Subcutaneous abdominal adipose tissue (tissue), 5 donors: ENCODE data around the gene PC.
A peak's percentile ranks its signal among the peaks of the same experiment; 100 is the strongest.

Experiments used
- H3K27ac ChIP-seq: one replicate; pipeline ENCODE4 v1.7.0; 2013; ENCODE audit warnings: low read depth, mild to moderate bottlenecking, inconsistent platforms, low read length, moderate library complexity
- H3K27me3 ChIP-seq, 5 donors: one replicate each; pipeline ENCODE4 v1.7.0; 2013; ENCODE audit warnings: low read length in 5 of 5, inconsistent platforms in 1 of 5; ENCODE audit not compliant: control insufficient read depth in 5 of 5, insufficient read depth in 4 of 5
- H3K36me3 ChIP-seq, 5 donors: one replicate each; pipeline ENCODE4 v1.7.0; 2013; ENCODE audit warnings: low read length in 5 of 5; ENCODE audit not compliant: control insufficient read depth in 5 of 5, insufficient read depth in 5 of 5
- H3K4me1 ChIP-seq, 5 donors: one replicate each; pipeline ENCODE4 v1.7.0; 2013; ENCODE audit warnings: low read length in 5 of 5, mild to moderate bottlenecking in 3 of 5, moderate library complexity in 1 of 5; ENCODE audit not compliant: control insufficient read depth in 5 of 5, insufficient read depth in 5 of 5
- H3K4me3 ChIP-seq, 5 donors: one replicate each; pipeline ENCODE4 v1.7.0; 2013; ENCODE audit warnings: low read length in 5 of 5, low read depth in 1 of 5
- H3K9ac ChIP-seq, 5 donors: one replicate each; pipeline ENCODE4 v1.7.0; 2013; ENCODE audit warnings: low read length in 5 of 5, mild to moderate bottlenecking in 4 of 5, moderate library complexity in 3 of 5
- H3K9me3 ChIP-seq, 5 donors: one replicate each; pipeline ENCODE4 v1.7.0; 2013; ENCODE audit warnings: low read length in 5 of 5; ENCODE audit not compliant: control insufficient read depth in 5 of 5
- donor health status: healthy.
- donor health status: healthy.
- donor health status: healthy.
- donor health status: healthy.
- donor health status: healthy.

Gene PC

GRCh38 chr11:66881927-66882452, 76.2 kb downstream of the PC start:
- Histone ChIP-seq H3K27me3 (no peaks in the 10 kb centered on the region), H3K4me3 (no peak overlapping the region), H3K36me3 (no peaks in the 10 kb centered on the region), H3K9ac (peak overlapping the region in 1 of 5 donors; percentile 22), H3K4me1 (peaks cover 6 to 82% (median 69%) of the 10 kb centered on the region in 5 donors), H3K9me3 (no peaks in the 10 kb centered on the region), H3K27ac (peak overlapping the region; percentile 50)

DNA sequence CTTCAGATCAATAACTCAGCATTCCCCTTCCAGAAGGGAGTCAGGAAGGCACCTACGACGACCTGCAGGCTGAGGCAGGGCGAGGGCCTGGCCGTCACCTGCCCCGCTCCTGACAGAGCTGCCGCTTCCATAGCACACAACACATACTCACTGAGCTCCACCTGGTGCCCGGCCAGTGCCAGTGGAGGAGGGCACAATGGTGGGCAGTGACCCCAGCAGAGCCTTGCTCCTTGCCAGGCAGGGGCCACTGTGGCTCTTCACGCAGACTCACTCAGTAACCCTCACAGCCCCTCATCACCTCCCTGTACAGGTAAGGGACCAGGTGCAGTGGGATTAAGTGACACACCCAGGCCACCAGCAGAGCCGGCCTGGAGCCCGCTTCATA, 76.7 kb downstream of the PC start:
- H3K9me3 ChIP-seq: no peaks in the 10 kb centered on the region
- no peak overlapping the region for H3K9ac ChIP-seq
- H3K27ac ChIP-seq: peak overlapping the region; percentile 16
- H3K4me1 ChIP-seq: peaks cover 4 to 82% (median 68%) of the 10 kb centered on the region in 5 donors
- no peaks in the 10 kb centered on the region for H3K36me3 ChIP-seq
- H3K27me3 ChIP-seq: no peaks in the 10 kb centered on the region
- no peak overlapping the region for H3K4me3 ChIP-seq

- Histone ChIP-seq H3K27ac (peak overlapping the region; percentile 82), H3K9ac (no peak overlapping the region), H3K9me3 (no peaks in the 10 kb centered on the region), H3K36me3 (no peaks in the 10 kb centered on the region), H3K27me3 (no peaks in the 10 kb centered on the region), H3K4me3 (no peak overlapping the region), H3K4me1 (peaks cover 4 to 84% (median 70%) of the 10 kb centered on the region in 5 donors)
Observed at GRCh38 chr11:66880496-66881450, 77.4 kb downstream of the PC start.

- Histone ChIP-seq H3K36me3 (no peaks in the 10 kb centered on the region), H3K4me3 (no peak overlapping the region), H3K9me3 (no peaks in the 10 kb centered on the region), H3K27ac (peak overlapping the region; percentile 82), H3K9ac (no peak overlapping the region), H3K4me1 (peaks cover 4 to 86% (median 76%) of the 10 kb centered on the region in 5 donors), H3K27me3 (no peaks in the 10 kb centered on the region)
Observed at GRCh38 chr11:66879999-66880398, 78.2 kb downstream of the PC start.

- peak overlapping the region in 1 of 5 donors; percentile 59 for H3K9ac ChIP-seq
- H3K36me3 ChIP-seq: no peaks in the 10 kb centered on the region
- H3K27ac ChIP-seq: peak overlapping the region; percentile 82
- H3K27me3 ChIP-seq: no peaks in the 10 kb centered on the region
- no peaks in the 10 kb centered on the region for H3K9me3 ChIP-seq
- H3K4me1 ChIP-seq: peaks cover 4 to 88% (median 74%) of the 10 kb centered on the region in 5 donors
- peak overlapping the region in 1 of 5 donors; percentile 25 for H3K4me3 ChIP-seq
Observed at GRCh38 chr11:66879583-66879982, 78.6 kb downstream of the PC start.

- peaks cover 4 to 88% (median 74%) of the 10 kb centered on the region in 5 donors for H3K4me1 ChIP-seq
- peak overlapping the region in 2 of 5 donors; percentile 38 to 59 for H3K9ac ChIP-seq
Observed at GRCh38 chr11:66879000-66879399, 79.2 kb downstream of the PC start.

DNA sequence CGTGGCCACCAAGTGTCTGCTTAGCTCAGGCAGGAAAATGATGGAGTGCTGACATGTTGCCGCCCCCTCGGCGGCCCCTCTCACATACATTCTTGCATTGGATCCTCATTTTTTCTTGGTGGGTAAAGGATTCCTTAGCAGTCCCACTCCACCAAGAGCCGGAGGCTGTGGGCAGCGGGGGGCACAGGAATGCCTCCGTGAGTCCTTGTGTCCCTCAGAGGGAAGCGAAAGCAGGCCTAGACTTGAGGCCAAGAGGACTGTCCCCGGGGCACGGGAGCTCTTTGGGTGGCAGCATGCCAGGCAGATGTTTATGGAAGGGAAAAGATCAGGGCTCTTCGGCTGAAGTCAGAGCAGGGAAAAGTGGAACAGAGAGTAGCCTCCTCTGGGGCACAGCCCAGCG, 79.7 kb downstream of the PC start:
- no peaks in the 10 kb centered on the region for H3K27me3 ChIP-seq
- peak overlapping the region in 3 of 5 donors; percentile 18 to 59 (median 56) for H3K9ac ChIP-seq
- peak overlapping the region in 2 of 5 donors; percentile 32 to 58 for H3K4me3 ChIP-seq
- H3K9me3 ChIP-seq: no peaks in the 10 kb centered on the region
- peak overlapping the region; percentile 82 for H3K27ac ChIP-seq
- peaks cover 4 to 85% (median 74%) of the 10 kb centered on the region in 5 donors for H3K4me1 ChIP-seq
- H3K36me3 ChIP-seq: no peaks in the 10 kb centered on the region

More at GRCh38 chr11:66879000-66879399, 79.2 kb downstream of the PC start:
- Histone ChIP-seq H3K36me3 (no peaks in the 10 kb centered on the region), H3K9me3 (no peaks in the 10 kb centered on the region), H3K27ac (peak overlapping the region; percentile 82), H3K4me3 (peak overlapping the region in 1 of 5 donors; percentile 25), H3K27me3 (no peaks in the 10 kb centered on the region)

- Histone ChIP-seq H3K4me3 (peak overlapping the region in 2 of 5 donors; percentile 32 to 58), H3K27ac (peak overlapping the region; percentile 82), H3K4me1 (peaks cover 4 to 78% (median 68%) of the 10 kb centered on the region in 5 donors)
Observed at GRCh38 chr11:66877588-66878385, 80.4 kb downstream of the PC start.

GRCh38 chr11:66875378-66875777, 82.8 kb downstream of the PC start:
- Histone ChIP-seq H3K27me3 (no peaks in the 10 kb centered on the region), H3K9ac (peak overlapping the region in 1 of 5 donors; percentile 16), H3K4me3 (no peak overlapping the region), H3K27ac (peak overlapping the region; percentile 67), H3K9me3 (no peaks in the 10 kb centered on the region), H3K36me3 (peaks cover 0 to 17% (median 14%) of the 10 kb centered on the region in 5 donors), H3K4me1 (peaks cover 2 to 54% (median 45%) of the 10 kb centered on the region in 5 donors)

More at GRCh38 chr11:66877588-66878385, 80.4 kb downstream of the PC start:
- peak overlapping the region in 2 of 5 donors; percentile 56 to 59 for H3K9ac ChIP-seq
- no peaks in the 10 kb centered on the region for H3K36me3 ChIP-seq
- no peaks in the 10 kb centered on the region for H3K9me3 ChIP-seq
- no peaks in the 10 kb centered on the region for H3K27me3 ChIP-seq
